GM19452 (cell line): ENCODE results near the gene OTOP2.
"Not testable (repeated sequence)": the region's sequence is repeated elsewhere in the genome, so short reads cannot be mapped to it uniquely, and the experiment has no call there.

ENCODE experiments used
- ATAC-seq: cut with Tn5 transposase; IDR thresholded peaks from one replicate; pipeline ENCODE4 v1.9.1; 2021; ENCODE audit not compliant: unreplicated experiment

OTOP2 gene

DNA sequence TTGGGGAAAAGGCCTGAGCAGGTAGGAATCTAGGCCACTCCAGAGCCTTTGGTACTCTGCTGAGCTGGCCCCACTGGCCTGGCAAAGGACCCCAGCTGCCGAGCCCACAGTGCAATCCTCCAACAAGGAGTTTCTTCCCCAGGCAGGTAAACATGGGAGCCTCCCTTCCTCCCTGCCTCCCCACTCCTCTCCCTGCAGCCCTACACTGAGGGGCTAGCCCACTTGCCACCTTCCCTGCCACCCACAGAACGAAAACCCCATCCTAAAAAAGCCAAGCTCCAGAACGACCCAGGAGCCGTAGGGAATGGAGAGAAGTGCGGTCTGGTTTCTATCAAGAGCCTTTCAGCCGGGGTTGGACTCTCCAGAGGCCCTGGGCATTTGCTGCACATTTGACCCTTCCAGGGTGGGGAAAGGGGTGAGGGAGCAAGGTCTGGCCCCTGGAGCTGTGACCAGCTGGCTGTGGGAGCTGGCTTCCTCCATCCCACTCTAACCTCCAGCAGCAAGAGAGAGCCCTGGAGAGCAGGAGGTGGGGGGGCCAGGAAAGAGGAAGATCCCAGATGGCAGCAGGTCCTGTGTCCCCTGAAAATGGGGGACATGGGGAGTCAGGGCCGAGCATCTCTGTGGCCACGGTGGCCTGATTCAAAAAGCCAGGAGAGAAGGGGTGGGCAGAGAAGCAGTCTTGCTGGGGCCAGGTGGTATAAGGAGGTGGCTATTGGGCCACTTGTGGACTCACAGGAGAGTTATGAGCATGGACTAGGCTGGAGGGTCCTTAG is 47.2 kb downstream of the OTOP2 start:
- no peak for ATAC-seq

DNA sequence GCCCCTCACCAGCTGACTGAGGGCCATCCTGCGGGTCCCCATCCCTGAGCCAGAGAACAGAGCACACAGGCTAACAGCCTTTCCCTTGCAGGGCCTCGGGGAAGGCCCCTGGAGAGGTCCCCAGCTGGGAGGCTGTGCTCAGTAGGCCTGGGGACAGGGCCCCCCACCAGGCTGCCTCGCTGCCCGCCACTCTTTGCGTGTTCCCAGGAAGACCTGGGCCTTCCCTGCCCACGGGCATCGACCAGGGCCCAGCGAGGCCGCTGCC is 47.7 kb downstream of the OTOP2 start:
- ATAC-seq: no peak

DNA sequence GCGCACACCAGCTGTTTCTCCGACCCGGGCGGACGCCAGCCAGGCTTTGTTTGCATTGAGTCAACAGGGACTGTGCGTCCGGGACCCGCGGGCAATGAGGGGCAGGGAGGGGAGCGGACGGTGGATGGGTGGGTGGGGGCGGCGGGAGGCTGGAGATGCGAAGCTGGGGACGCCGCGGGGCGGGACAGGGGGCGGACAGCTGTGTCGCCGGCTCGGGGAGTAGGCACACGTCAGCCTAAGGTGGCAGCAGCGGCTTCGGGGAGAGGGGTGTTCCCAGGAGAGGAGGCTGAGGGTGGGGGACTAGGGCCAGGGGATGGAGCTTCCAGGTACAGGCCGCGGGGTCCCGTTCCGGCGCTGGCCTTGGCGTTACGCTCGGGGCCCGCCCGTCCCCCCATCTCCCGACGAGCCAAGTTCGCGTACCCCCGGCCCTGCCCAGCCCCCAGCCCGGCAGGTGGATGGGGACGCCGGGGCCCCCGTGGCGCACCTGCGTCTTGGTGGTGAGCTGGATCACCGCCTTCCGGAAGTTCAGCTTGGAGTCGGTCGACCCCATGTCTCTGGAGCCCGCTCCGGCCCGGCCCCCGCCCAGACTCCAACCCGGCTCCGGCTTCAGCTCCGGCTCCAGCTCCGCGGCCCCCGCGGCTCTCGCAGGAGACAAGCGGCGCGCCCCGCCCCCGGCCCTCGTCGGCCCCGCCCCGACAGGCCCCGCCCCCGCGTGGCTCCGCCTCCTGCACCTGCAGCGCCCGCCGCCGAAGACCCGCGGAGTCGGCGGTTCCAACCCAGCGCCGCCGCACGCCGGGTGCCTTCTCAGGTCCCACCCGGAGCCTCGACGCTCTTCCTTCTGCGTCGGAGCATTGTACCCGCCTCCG is 48.3 kb downstream of the OTOP2 start, which contains the start of gene HID1:
HID1 (minus strand) TSS at position 653 of the 866 bp plus-strand sequence; CDS start at position 550, 103 bp downstream.
- ATAC-seq: no peak

DNA sequence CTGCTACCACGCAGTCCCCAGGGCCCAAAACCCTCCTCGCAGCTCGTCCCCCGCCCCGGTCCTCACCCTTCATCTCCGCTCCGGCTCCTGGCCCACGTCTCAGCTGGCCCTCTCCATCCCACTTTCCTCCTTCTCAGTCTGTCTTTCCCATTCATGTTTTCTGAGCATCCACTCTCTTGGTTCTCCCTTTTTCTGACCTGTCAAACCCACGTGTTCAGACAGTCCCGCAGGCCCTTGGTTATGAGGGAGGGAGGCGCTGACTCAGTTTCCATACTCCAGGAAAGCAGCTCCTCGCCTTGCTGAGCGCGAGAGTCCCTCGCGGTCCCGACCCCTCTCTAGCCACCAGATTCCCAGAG is 48.9 kb downstream of the OTOP2 start:
- ATAC-seq: no peak

DNA sequence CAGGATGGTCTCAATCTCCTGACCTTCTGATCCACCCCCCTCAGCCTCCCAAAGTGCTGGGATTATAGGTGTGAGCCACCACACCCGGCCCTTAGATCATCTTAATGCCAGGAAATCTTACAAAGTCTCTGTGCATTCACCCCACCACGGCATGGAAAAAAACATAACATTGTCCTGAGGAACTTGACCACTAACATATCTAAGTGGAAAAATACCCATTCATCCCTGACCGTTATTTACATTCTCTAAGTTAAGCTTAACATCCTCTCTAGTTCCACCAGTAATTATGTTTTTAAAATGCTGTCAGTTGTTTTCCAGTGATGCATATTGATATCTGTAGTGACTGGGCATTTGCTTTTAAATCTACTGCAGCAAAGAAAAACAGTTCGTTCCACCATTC is 51.9 kb downstream of the OTOP2 start:
- ATAC-seq: no peak

DNA sequence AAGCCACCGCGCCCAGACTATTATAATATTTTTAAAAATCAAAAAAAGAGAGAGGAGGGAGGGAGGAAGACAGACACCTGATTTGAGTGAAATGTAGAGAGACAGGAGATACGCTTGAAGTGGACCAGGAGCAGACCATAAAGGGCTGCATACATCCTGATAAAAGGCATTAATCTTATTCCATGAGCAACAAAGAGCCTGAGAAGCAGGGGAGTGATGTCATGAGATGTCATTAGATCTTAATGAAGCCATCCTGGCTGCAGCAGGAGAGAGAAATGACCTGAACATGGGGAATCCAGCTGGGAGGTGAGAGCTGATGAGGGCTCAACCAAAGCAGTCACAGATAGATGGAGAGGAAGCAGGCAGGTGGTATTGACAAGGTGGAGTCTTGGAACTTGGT is 53.7 kb downstream of the OTOP2 start:
- no peak for ATAC-seq

DNA sequence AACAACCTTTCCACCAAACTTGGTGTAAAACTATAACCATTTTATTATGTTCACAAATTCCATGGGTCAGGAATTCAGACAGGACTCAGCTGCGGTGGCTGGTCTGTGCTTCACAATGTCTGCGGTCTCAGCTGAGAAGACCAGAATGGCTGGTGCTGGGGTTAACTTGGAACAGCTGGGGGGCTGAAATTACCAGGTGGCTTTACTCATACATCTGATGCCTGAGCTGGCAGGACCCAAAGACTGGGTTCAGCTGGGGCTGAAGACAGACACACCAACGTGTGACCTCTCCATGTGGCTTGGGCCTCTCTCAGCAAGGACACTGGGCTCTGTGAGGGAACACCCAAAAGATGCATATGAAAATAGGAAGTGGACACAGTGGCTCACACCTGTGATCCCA is 54.2 kb downstream of the OTOP2 start:
- no peak for ATAC-seq

DNA sequence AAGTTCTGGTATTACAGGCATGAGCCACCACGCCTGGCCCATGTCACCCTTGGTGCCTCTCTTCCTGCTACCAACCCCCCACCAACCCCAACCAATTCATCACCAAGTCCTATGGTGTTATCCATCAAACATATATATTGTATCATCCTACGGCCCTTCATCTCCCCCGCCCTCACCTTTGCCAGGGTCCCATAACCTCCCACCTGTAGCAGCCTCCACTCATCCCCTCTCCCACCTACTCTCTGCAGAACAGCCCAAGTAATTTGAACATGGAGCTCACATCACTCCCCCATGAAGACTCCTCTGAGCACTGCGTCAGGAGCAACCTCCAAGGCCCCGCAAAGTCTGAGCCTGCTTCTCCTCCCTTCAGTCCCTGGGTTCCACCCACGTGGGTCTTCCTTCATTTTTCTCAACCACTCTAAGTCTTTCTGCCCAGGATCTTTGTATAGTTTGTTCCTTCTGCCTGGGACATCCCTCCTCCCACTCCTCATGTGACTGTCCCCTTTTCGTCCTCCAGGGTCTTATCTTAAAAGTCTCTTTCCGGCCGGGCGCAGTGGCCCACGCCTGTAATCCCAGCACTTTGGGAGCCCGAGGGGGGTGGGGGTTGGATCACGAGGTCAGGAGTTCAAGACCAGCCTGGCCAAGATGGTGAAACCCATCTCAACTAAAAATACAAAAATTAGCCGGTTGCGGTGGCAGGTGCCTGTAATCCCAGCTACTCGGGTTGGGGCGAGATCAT is 55.5 kb downstream of the OTOP2 start:
- no peak for ATAC-seq

DNA sequence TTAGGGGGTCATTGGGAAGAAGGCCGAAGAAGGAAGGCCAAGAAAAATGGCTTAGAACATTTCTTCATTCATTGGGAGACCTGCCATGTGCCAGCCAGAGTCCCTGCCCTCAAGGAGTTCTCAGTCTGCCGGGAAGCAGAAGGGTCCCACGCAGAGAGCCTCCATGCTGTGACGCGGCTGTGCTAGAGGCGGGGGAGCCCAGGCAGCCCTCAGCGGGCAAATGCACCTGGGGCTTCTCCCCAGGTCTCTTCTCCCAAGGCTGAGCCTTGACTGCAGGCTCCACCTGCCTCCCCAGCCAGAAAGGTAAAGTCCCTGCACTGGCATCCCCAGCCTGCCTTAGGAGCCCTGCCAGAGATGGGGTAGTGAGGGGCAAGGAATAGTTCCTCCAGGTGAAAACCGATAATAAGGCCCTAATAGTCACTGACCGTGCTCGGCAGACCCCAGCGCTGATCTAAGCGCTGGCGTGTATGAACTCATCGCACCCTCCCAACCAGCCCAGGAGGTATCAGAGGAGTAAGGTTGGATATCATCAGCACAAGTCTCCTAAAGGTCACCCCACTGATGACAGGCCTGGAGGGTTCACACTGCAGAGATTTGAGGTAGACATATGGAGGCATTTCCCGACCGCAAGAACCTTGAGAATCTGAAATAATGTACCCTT is 57.4 kb downstream of the OTOP2 start:
- ATAC-seq: no peak

DNA sequence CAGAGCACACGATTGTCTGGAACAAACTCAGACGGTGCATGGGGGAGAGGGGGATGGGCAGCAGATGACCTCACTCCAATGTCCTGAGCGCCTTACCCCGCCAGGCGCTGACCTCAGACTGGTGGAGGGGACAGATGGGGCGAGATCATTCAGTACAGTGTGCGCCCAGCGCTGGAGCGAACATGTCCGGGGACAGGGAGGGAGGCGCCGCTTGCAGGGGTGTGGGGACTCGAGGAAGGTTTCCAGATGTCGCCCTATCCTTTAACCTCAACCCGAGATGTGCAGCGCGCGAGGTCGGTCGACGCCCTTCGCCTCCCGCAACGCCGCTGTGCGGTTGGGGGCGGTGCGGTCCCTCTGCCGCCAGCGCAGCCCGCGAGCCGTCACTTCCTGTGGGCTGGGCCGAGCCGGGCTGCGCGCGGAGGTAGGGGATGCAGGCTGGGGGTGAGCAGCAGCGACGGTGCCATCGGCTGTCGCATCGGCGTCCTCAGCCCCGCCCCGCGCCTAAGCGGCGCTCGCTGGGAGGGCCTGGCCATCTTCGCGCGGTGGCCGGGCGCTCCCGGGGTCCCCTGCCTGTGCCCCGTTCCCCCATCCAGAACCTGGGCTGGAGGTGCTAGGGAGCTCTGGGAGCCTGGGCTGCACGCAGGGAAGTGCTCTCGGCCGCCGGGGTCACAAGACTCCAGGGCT is 58.0 kb downstream of the OTOP2 start:
- ATAC-seq: peak; percentile 60

DNA sequence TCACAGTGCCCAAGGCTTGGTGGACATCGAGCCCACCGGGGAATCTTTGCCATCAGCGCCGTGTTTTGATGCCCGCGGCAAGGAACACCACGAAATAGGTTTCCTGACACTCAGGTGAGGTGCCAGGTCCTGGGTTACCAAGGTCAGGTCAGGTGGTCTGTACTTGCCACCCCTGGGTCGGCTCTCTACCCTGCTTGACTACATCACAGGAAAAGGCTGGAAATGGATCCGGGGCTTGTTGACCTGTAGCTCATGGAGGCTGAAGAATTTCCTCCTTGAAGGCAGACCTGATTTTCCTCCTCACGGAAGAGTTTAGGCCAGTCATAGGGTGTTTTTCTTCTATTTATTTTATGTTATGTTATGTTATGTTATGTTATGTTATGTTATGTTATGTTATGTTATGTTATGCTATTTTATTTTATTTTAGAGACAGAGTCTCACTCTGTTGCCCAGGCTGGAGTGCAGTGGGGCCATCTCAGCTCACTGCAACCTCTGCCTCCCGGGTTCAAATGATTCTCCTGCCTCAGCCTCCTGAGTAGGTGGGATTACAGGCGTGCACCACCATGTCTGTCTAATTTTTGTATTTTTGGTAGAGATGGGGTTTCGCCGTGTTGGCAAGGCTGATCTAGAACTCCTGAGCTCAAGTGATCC is 58.7 kb downstream of the OTOP2 start:
- ATAC-seq: not testable (repeated sequence)
